GM21717 (cell line): ENCODE data around the gene GSK3B.

Experiments used
- ATAC-seq: cut with Tn5 transposase; IDR thresholded peaks from one replicate; pipeline ENCODE4 v1.9.1; 2021; ENCODE audit warnings: mild to moderate bottlenecking, moderate library complexity; ENCODE audit not compliant: unreplicated experiment

Gene GSK3B

GRCh38 chr3:119945291-119945690 is 149.0 kb downstream of the GSK3B start:
- no peak for ATAC-seq

- ATAC-seq, result no peak
Measured at GRCh38 chr3:119944091-119944490, 150.2 kb downstream of the GSK3B start.

GRCh38 chr3:119939077-119939476 is 155.2 kb downstream of the GSK3B start:
- ATAC-seq, result no peak

- ATAC-seq, result peak; percentile 97
Measured at GRCh38 chr3:119937229-119937628, 157.0 kb downstream of the GSK3B start.

- ATAC-seq, result no peak
Measured at GRCh38 chr3:119934249-119934648, 160.0 kb downstream of the GSK3B start.

- ATAC-seq, result no peak
Measured at GRCh38 chr3:119933207-119933606, 161.0 kb downstream of the GSK3B start.

- ATAC-seq, result no peak
Measured at GRCh38 chr3:119930286-119930685, 164.0 kb downstream of the GSK3B start.

- ATAC-seq, result no peak
Measured at GRCh38 chr3:119927190-119927589, 167.1 kb downstream of the GSK3B start.

- ATAC-seq, result no peak
Measured at GRCh38 chr3:119924111-119925094, 169.8 kb downstream of the GSK3B start.

GRCh38 chr3:119918992-119919933 is 175.0 kb downstream of the GSK3B start:
- ATAC-seq, result no peak

- no peak for ATAC-seq
Measured at GRCh38 chr3:119913021-119913420, 181.2 kb downstream of the GSK3B start.

GRCh38 chr3:119912220-119912619 is 182.0 kb downstream of the GSK3B start:
- ATAC-seq, result no peak

GRCh38 chr3:119911748-119912147 is 182.5 kb downstream of the GSK3B start:
- no peak for ATAC-seq

GRCh38 chr3:119902061-119902460 is 192.2 kb downstream of the GSK3B start:
- ATAC-seq, result no peak

- ATAC-seq, result no peak
Measured at GRCh38 chr3:119901148-119901547, 193.1 kb downstream of the GSK3B start.

- no peak for ATAC-seq
Measured at GRCh38 chr3:119899192-119899511, 195.1 kb downstream of the GSK3B start.

- ATAC-seq, result no peak
Measured at GRCh38 chr3:119898478-119899191, 195.6 kb downstream of the GSK3B start.

- no peak for ATAC-seq
Measured at GRCh38 chr3:119894195-119894594, 200.1 kb downstream of the GSK3B start.

- ATAC-seq, result no peak
Measured at GRCh38 chr3:119893769-119894168, 200.5 kb downstream of the GSK3B start.

- ATAC-seq, result no peak
Measured at GRCh38 chr3:119891944-119892721, 202.1 kb downstream of the GSK3B start.
